Fibroblast of pulmonary artery (primary cell): Measurements from ENCODE around the gene ELN.

ENCODE experiments used
- DNase-seq: peaks from one replicate; pipeline ENCODE4 v3.0.0-alpha.2; 2010; ENCODE audit warnings: low read depth
- H3K4me3 ChIP-seq: replicated peaks from 2 replicates; pipeline ENCODE4 v1.5.1; 2011; ENCODE audit warnings: low read depth, mild to moderate bottlenecking, control low read depth, low read length, moderate library complexity
- CTCF ChIP-seq: IDR thresholded peaks from 2 replicates; pipeline ENCODE4 v1.5.1; 2011; ENCODE audit warnings: mild to moderate bottlenecking, control low read depth, low read length, inconsistent platforms; ENCODE audit errors: missing control alignments

ELN gene

GRCh38 chr7:73994761-73995160, 33.2 kb upstream of the ELN start:
- H3K4me3 ChIP-seq, result no peak overlapping the region
- no peak for DNase-seq
- no peak for TF ChIP-seq CTCF

DNA sequence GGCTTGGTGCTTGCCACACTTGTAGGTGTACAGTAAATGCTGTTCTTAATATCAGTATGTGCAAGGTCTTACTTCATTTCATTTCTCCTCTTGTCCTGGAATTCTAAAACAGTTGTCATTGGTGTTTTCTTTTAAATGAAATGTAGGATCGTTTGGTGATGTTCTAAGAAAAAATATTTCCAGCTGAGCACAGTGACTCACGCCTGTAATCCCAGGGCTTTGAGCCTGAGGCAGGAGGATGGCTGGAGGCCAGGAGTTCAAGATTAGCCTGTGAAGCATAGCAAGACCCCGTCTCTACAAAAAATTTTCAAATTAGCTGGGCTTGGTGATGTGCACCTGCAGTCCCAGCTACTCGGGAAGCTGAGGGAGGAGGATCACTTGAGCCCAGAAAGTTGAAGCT, 32.6 kb upstream of the ELN start:
- no peak overlapping the region for H3K4me3 ChIP-seq
- DNase-seq, result peak; percentile 62
- no peak for TF ChIP-seq CTCF

GRCh38 chr7:73995821-73996511, 32.0 kb upstream of the ELN start:
- no peak for TF ChIP-seq CTCF
- DNase-seq, result no peak

GRCh38 chr7:73997056-73997455, 30.9 kb upstream of the ELN start:
- no peak for TF ChIP-seq CTCF
- H3K4me3 ChIP-seq, result no peak overlapping the region
- no peak for DNase-seq

More at GRCh38 chr7:73995821-73996511, 32.0 kb upstream of the ELN start:
- no peak overlapping the region for H3K4me3 ChIP-seq

GRCh38 chr7:73999664-74000435, 28.1 kb upstream of the ELN start:
- TF ChIP-seq CTCF, result no peak
- peak; percentile 85 for DNase-seq
- H3K4me3 ChIP-seq, result no peak overlapping the region

- TF ChIP-seq CTCF, result no peak
- H3K4me3 ChIP-seq, result no peak overlapping the region
- DNase-seq, result no peak
Measured at GRCh38 chr7:74000489-74001149, 27.4 kb upstream of the ELN start.
